Lower leg skin (tissue), 4 donors: ENCODE data around the gene CDC25B. TPM values are rescaled to one million over a fixed set of nuclear protein-coding genes. Genes with fewer than 3 reads are reported as not detected.

Experiments
- DNase-seq, 2 donors: peaks; one replicate each; pipeline ENCODE4 v3.0.0-alpha.2; 2019; ENCODE audit warnings: low spot score in 2 of 2
- H3K4me3 ChIP-seq: fragments of 200-600 bp; sonication (generic); 2 replicates; pipeline ENCODE4 v1.5.1; 2017; ENCODE audit warnings: mild to moderate bottlenecking, low read depth; ENCODE audit not compliant: poor library complexity, severe bottlenecking
- POLR2A ChIP-seq, 2 donors: fragments of 450-650 bp; IDR thresholded peaks; one replicate each; pipeline ENCODE4 v1.6.1; 2016 to 2017; ENCODE audit warnings: antibody characterized with exemption in 2 of 2, mild to moderate bottlenecking in 1 of 2, moderate library complexity in 1 of 2
- WGBS, 2 donors: methylation state at CpG; one replicate each; pipeline ENCODE4 v1.1.5; 2018; 5-methylcytosine and 5-hydroxymethylcytosine counted together
- intact Hi-C: fragments of 100-400 bp; cut with DNase I; formaldehyde crosslinking; loops from one replicate; pipeline ENCODE4 v1.15.0; 2023; ENCODE audit warnings: low total_unique reads
- total RNA-seq, 4 donors: library from RNA; depleted of rRNA; stranded (reverse); fragments of >200 nt; gene quantifications; one replicate each; pipeline ENCODE4 v1.1.0, GENCODE V29; 2016
- TF ChIP-seq, protein P1 (sequence below), 3 donors: fragments of 450-650 bp; IDR thresholded peaks; one replicate each; pipeline ENCODE4 v1.5.1; 2016; ENCODE audit warnings: antibody characterized with exemption in 3 of 3, mild to moderate bottlenecking in 3 of 3, moderate library complexity in 2 of 3

CDC25B gene
- total RNA-seq, 4 donors from 2014 or later = 13.5 to 23.2 (median 18.5) TPM

DNA sequence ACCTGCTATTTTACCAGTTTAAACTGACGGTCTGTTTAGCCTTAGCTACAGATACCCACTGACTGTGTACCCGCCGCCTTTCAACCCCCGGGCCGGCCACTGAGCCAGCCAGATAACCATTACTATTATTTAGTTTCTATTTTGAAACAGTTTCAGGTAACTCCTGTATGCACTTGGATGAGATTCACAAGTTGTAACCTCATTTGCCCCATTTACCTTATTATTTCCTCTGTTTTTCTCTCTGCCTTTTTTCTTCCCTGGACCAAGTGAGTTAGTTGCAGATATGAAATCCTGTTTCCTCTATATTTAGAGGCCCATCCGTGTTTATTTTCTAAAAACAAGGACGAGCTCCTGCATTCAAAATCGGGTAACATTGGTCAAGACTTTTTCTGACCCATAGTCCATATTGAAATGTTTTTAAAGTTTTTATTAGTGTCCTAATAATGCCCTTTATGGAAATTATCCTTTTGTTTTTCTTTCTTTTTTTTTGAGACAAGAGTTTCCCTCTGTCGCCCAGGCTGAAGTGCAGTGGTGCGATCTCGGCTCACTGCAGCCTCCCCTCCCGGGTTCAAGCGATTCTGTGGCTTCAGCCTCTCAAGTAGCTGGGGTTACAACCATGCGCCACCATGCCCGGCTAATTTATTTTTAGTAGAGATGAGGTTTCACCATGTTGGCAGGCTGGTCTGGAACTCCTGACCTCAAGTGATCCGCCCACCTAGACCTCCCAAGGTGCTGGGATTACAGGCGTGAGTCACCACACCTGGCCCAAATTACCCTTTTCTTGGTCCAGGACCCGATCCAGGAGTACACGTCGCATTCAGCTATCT is 25.0 kb downstream of the CDC25B start:
- DNase-seq = no peak
- no peak for TF ChIP-seq POLR2A (IDR thresholded peaks at IDR 0.05)
- TF ChIP-seq, protein P1, sequence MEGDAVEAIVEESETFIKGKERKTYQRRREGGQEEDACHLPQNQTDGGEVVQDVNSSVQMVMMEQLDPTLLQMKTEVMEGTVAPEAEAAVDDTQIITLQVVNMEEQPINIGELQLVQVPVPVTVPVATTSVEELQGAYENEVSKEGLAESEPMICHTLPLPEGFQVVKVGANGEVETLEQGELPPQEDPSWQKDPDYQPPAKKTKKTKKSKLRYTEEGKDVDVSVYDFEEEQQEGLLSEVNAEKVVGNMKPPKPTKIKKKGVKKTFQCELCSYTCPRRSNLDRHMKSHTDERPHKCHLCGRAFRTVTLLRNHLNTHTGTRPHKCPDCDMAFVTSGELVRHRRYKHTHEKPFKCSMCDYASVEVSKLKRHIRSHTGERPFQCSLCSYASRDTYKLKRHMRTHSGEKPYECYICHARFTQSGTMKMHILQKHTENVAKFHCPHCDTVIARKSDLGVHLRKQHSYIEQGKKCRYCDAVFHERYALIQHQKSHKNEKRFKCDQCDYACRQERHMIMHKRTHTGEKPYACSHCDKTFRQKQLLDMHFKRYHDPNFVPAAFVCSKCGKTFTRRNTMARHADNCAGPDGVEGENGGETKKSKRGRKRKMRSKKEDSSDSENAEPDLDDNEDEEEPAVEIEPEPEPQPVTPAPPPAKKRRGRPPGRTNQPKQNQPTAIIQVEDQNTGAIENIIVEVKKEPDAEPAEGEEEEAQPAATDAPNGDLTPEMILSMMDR (IDR thresholded peaks at IDR 0.05) = no peak
- intact Hi-C loops = loop anchor here (2.0 kb wide), 1 partner anchor 34 kb away; the partner anchor contains the start of gene CENPB
- H3K4me3 ChIP-seq = peak overlapping the region; percentile 54
- whole genome bisulfite sequencing, 2 donors = 30 to 31% methylated on average over 20 of the region's 20 CpGs

DNA sequence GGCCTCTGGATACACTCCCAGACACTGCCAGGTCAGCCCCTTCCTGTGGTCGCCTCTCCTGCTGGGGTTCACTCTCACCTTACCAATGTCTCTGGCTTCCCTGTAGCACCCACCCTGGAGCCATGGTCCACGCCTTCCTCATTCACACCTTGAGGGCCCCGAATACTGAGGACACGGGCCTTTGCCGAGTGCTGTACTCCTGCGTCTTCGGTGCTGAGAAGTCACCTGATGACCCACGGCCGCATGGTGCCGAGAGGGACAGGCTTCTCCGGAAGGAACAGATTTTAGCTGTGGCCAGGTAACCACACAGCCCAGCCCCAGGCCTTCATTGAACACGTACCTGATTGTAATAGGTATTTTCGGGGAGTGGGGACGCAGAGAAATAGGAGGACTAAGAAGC is 25.9 kb downstream of the CDC25B start:
- 91 to 92% methylated on average over 14 of the region's 14 CpGs for WGBS, 2 donors
- intact Hi-C loops = loop anchor here (2.0 kb wide), 1 partner anchor 35 kb away; the partner anchor contains the start of gene CENPB
- TF ChIP-seq POLR2A (IDR thresholded peaks at IDR 0.05) = no peak
- TF ChIP-seq, protein P1 (IDR thresholded peaks at IDR 0.05) = no peak
- DNase-seq = no peak
- no peak overlapping the region for H3K4me3 ChIP-seq

DNA sequence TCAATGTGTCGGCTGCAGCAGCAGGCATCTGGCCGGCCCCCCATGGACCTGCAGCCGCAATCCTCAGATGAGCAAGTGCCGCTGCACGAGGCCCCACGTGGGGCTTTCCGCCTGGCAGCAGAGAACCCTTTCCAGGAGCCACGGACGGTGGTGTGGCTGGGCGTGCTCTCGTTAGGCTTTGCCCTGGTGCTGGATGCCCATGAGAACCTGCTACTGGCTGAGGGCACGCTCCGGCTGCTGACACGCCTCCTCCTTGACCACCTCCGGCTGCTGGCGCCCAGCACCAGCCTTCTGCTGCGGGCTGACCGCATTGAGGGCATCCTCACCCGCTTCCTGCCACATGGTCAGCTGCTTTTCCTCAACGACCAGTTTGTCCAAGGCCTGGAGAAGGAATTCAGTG is 27.8 kb downstream of the CDC25B start:
- DNase-seq = no peak
- intact Hi-C loops = no loop called here

DNA sequence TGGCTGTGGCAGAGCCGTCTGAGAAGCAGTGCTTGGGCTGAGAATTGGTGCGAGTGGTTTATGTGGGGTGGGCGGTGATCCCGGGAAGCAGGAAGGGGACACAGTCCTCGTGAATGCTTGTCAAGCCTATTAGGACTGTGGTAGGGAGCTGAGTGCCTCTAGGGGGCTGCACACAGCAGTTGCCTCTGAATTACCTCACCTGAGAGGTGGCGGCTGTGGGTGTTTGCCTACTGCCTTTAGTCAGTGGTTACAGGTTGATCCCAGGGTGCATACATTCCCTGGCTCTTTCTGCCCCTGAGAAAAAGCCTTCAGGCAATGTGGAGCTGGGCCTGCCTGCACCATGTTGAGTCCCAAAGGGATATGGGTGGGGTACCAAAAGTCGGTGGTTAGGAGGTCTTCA is 29.4 kb downstream of the CDC25B start:
- intact Hi-C loops = no loop called here
- WGBS, 2 donors = 78 to 81% methylated on average over 7 of the region's 7 CpGs
- H3K4me3 ChIP-seq = no peak overlapping the region
- TF ChIP-seq, protein P1 (IDR thresholded peaks at IDR 0.05) = no peak
- no peak for TF ChIP-seq POLR2A (IDR thresholded peaks at IDR 0.05)
- DNase-seq = no peak

More for the DNA sequence above, 27.8 kb downstream of the CDC25B start:
- TF ChIP-seq, protein P1 (IDR thresholded peaks at IDR 0.05) = no peak
- TF ChIP-seq POLR2A (IDR thresholded peaks at IDR 0.05) = no peak
- 89 to 92% methylated on average over 14 of the region's 20 CpGs for WGBS, 2 donors
- no peak overlapping the region for H3K4me3 ChIP-seq

DNA sequence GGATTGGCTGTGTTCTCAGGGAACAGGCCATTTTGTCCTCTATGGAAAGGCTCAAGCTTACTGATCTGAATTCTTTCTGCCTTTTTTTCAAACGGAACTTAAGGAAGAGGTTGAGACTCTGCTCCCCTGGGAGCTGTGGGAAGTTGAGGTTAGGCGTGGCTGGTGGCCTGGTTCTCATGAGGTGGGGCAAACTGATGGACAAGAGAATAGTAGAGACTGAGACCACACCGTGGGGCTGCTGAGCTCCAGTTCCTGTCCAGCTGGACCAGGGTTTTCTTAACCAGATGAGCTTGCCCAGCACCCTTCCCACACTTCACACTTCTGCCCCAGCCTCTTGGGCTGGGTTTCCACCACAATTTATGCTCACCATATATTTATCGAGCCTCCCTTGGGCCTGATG is 30.3 kb downstream of the CDC25B start:
- DNase-seq = no peak
- TF ChIP-seq, protein P1 (IDR thresholded peaks at IDR 0.05) = no peak
- no peak for TF ChIP-seq POLR2A (IDR thresholded peaks at IDR 0.05)
- no peak overlapping the region for H3K4me3 ChIP-seq
- intact Hi-C loops = no loop called here
- 71 to 80% methylated on average over 4 of the region's 4 CpGs for WGBS, 2 donors
